ENCODE measurements around the gene GTF2E1.
A peak's percentile ranks its signal among the peaks of the same experiment; 100 is the strongest.
"Not testable (repeated sequence)": the region's sequence is repeated elsewhere in the genome, so short reads cannot be mapped to it uniquely, and the experiment has no call there.

GTF2E1 gene

GRCh38 chr3:120742198-120742848 lies at the start of gene GTF2E1, which contains the start of gene RABL3:
Gene GTF2E1 (plus strand): TSS chr3:120742744. CDS start chr3:120750553, 7,809 bp downstream.
Gene RABL3 (minus strand): TSS chr3:120742516. CDS start chr3:120742507, 9 bp downstream.
- peaks cover 4% of the 10 kb centered on the region for H3K36me3 ChIP-seq (ENCODE audit: insufficient read depth, low read length)
- H3K79me2 ChIP-seq (ENCODE audit: control insufficient read depth, insufficient read depth, low read length, unreplicated experiment): peaks cover 42% of the 10 kb centered on the region
- no peaks in the 10 kb centered on the region for H3K27me3 ChIP-seq (ENCODE audit: insufficient read depth, low read length)
- H2AFZ ChIP-seq (ENCODE audit: low read length, unreplicated experiment): peak within 1 kb of the TSS; percentile 91
- peak within 1 kb of the TSS; percentile 90 for H3K27ac ChIP-seq (ENCODE audit: low read depth, low read length)
- peak within 1 kb of the TSS; percentile 94 for H3K4me3 ChIP-seq (ENCODE audit: low read depth, low read length)
- peaks cover 5% of the 10 kb centered on the region for H3K4me1 ChIP-seq (ENCODE audit: control insufficient read depth, insufficient read depth, low read length, unreplicated experiment)

DNA sequence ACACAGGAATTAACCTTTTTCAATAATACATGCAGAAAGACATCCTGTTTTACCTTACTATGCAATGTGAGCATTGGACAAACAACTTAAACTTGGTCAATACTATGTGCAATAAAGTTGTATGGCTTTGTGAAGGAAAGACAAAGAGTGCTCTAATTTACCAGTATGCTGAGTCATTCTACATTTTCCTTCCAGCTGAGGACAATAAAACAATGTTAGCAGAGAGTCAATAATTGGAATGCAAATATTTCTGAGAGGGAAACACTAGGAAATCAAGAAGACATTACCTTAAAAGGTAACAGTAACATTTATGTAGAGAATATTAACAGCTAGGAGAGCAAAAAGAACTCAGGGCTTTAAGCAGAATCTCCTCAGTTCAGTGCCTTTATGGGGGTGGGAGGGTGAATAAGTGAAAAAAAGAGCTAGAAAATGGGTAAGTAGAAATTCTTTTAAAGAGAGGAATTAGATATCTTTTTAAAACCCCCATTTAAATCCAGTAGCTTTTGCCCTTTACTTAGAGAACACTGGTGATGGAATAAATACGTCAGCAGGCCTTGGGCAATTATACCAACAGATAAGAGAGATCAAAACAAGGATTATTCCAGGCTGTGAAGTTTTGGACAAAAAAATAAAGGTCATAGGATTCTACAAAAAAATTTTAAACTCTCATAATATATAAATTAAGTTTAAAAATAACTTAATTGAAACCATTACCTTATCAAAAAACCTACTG lies 48.9 kb upstream of the GTF2E1 start:
- H3K4me3 ChIP-seq (ENCODE audit: low read depth, low read length): no peak overlapping the region
- 0 out of 2 replicates have a peak, but pooled peaks cover 2% of the 10 kb centered on the region for H3K36me3 ChIP-seq (ENCODE audit: insufficient read depth, low read length)
- H3K27me3 ChIP-seq (ENCODE audit: insufficient read depth, low read length): no peaks in the 10 kb centered on the region
- H3K4me1 ChIP-seq (ENCODE audit: control insufficient read depth, insufficient read depth, low read length, unreplicated experiment): peaks cover 8% of the 10 kb centered on the region
- H3K27ac ChIP-seq (ENCODE audit: low read depth, low read length): peak overlapping the region; percentile 23; the same call in 1 of the 2 replicates
- peak overlapping the region; percentile 3 for H2AFZ ChIP-seq (ENCODE audit: low read length, unreplicated experiment)
- H3K79me2 ChIP-seq (ENCODE audit: control insufficient read depth, insufficient read depth, low read length, unreplicated experiment): no peaks in the 10 kb centered on the region

DNA sequence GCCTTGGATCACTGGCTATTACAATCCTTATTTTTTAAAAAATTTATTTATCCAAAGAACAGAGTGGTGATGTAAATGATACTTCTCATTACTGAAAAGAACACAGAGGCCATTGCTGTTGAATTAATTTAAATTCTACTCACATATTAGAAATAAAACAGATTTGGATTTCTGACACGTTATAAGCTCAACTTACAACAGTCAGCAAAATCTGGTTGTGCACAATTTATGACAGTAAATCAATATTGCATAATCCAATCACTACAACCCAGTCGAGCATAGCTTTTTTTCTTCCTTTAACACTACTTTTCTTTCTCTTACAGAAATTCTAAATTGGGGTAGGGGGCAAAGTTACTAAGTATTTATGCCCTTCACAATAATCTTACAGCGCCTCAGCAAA lies 43.2 kb upstream of the GTF2E1 start:
- H3K27me3 ChIP-seq (ENCODE audit: insufficient read depth, low read length): no peaks in the 10 kb centered on the region
- H2AFZ ChIP-seq (ENCODE audit: low read length, unreplicated experiment): no peak overlapping the region
- no peaks in the 10 kb centered on the region for H3K4me1 ChIP-seq (ENCODE audit: control insufficient read depth, insufficient read depth, low read length, unreplicated experiment)
- peaks cover 19% of the 10 kb centered on the region for H3K36me3 ChIP-seq (ENCODE audit: insufficient read depth, low read length)
- H3K79me2 ChIP-seq (ENCODE audit: control insufficient read depth, insufficient read depth, low read length, unreplicated experiment): no peaks in the 10 kb centered on the region
- H3K4me3 ChIP-seq (ENCODE audit: low read depth, low read length): no peak overlapping the region
- no peak overlapping the region for H3K27ac ChIP-seq (ENCODE audit: low read depth, low read length)

GRCh38 chr3:120705884-120706582 lies 36.5 kb upstream of the GTF2E1 start:
- peaks cover 25% of the 10 kb centered on the region for H3K36me3 ChIP-seq (ENCODE audit: insufficient read depth, low read length)

GRCh38 chr3:120706950-120707349 lies 35.6 kb upstream of the GTF2E1 start:
- H3K27ac ChIP-seq (ENCODE audit: low read depth, low read length): no peak overlapping the region
- H3K79me2 ChIP-seq (ENCODE audit: control insufficient read depth, insufficient read depth, low read length, unreplicated experiment): no peaks in the 10 kb centered on the region
- H3K36me3 ChIP-seq (ENCODE audit: insufficient read depth, low read length): peaks cover 22% of the 10 kb centered on the region
- H2AFZ ChIP-seq (ENCODE audit: low read length, unreplicated experiment): no peak overlapping the region
- no peaks in the 10 kb centered on the region for H3K27me3 ChIP-seq (ENCODE audit: insufficient read depth, low read length)
- no peak overlapping the region for H3K4me3 ChIP-seq (ENCODE audit: low read depth, low read length)
- no peaks in the 10 kb centered on the region for H3K4me1 ChIP-seq (ENCODE audit: control insufficient read depth, insufficient read depth, low read length, unreplicated experiment)

More at GRCh38 chr3:120705884-120706582, 36.5 kb upstream of the GTF2E1 start:
- H3K27me3 ChIP-seq (ENCODE audit: insufficient read depth, low read length): no peaks in the 10 kb centered on the region
- H3K79me2 ChIP-seq (ENCODE audit: control insufficient read depth, insufficient read depth, low read length, unreplicated experiment): no peaks in the 10 kb centered on the region
- no peaks in the 10 kb centered on the region for H3K4me1 ChIP-seq (ENCODE audit: control insufficient read depth, insufficient read depth, low read length, unreplicated experiment)
- no peak overlapping the region for H3K27ac ChIP-seq (ENCODE audit: low read depth, low read length)
- H2AFZ ChIP-seq (ENCODE audit: low read length, unreplicated experiment): no peak overlapping the region
- no peak overlapping the region for H3K4me3 ChIP-seq (ENCODE audit: low read depth, low read length)

DNA sequence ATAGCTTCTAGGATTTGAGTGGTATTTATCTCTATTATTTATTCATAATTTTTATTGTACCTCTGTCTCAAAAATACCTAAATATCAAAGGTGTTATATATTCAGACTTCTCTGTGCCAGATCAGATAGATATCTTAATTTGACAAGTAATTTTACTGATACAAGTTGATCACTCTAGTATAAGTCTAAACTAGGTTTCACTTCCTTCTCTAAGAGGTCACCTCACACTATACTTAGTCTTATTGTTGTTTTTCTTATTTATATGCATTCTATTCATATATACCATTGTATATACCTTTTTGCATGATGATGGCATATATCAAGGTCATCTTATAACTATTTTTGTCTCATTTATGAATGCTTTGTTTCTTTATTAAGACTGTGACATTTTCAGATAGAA lies 34.1 kb upstream of the GTF2E1 start:
- Histone ChIP-seq H3K79me2 (ENCODE audit: control insufficient read depth, insufficient read depth, low read length, unreplicated experiment) (no peaks in the 10 kb centered on the region), H3K27ac (ENCODE audit: low read depth, low read length) (no peak overlapping the region), H3K4me3 (ENCODE audit: low read depth, low read length) (no peak overlapping the region), H3K4me1 (ENCODE audit: control insufficient read depth, insufficient read depth, low read length, unreplicated experiment) (no peaks in the 10 kb centered on the region), H2AFZ (ENCODE audit: low read length, unreplicated experiment) (no peak overlapping the region), H3K36me3 (ENCODE audit: insufficient read depth, low read length) (peaks cover 15% of the 10 kb centered on the region), H3K27me3 (ENCODE audit: insufficient read depth, low read length) (no peaks in the 10 kb centered on the region)

DNA sequence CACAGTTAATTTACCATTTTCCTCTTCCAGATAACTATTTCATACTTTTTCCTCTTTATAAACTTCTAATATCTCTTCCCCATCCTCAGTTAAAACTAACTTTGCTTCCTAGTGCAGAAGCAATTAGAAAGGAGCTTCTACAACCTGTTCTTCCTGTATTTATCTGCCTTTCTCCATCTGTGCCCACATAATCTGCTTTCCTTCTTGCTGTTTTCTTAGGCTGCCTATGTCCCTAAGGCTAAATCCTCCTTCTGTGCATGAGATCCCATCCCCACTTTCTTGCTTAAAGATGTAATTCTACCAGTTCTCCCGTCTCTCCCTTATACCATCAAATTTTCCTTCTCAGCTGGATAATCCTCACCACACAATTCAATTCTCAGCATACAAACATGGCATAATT lies 32.2 kb upstream of the GTF2E1 start:
- no peaks in the 10 kb centered on the region for H3K27me3 ChIP-seq (ENCODE audit: insufficient read depth, low read length)
- H3K4me3 ChIP-seq (ENCODE audit: low read depth, low read length): no peak overlapping the region
- H3K4me1 ChIP-seq (ENCODE audit: control insufficient read depth, insufficient read depth, low read length, unreplicated experiment): no peaks in the 10 kb centered on the region
- H3K79me2 ChIP-seq (ENCODE audit: control insufficient read depth, insufficient read depth, low read length, unreplicated experiment): no peaks in the 10 kb centered on the region
- no peak overlapping the region for H3K27ac ChIP-seq (ENCODE audit: low read depth, low read length)
- peaks cover 5% of the 10 kb centered on the region for H3K36me3 ChIP-seq (ENCODE audit: insufficient read depth, low read length)
- H2AFZ ChIP-seq (ENCODE audit: low read length, unreplicated experiment): no peak overlapping the region

GRCh38 chr3:120713262-120713661 lies 29.3 kb upstream of the GTF2E1 start:
- H3K27ac ChIP-seq (ENCODE audit: low read depth, low read length): no peak overlapping the region
- no peaks in the 10 kb centered on the region for H3K4me1 ChIP-seq (ENCODE audit: control insufficient read depth, insufficient read depth, low read length, unreplicated experiment)
- H2AFZ ChIP-seq (ENCODE audit: low read length, unreplicated experiment): no peak overlapping the region
- no peaks in the 10 kb centered on the region for H3K79me2 ChIP-seq (ENCODE audit: control insufficient read depth, insufficient read depth, low read length, unreplicated experiment)
- H3K36me3 ChIP-seq (ENCODE audit: insufficient read depth, low read length): peaks cover 5% of the 10 kb centered on the region
- H3K27me3 ChIP-seq (ENCODE audit: insufficient read depth, low read length): no peaks in the 10 kb centered on the region
- H3K4me3 ChIP-seq (ENCODE audit: low read depth, low read length): no peak overlapping the region

GRCh38 chr3:120719167-120719834 lies 23.2 kb upstream of the GTF2E1 start:
- H3K27ac ChIP-seq (ENCODE audit: low read depth, low read length): not testable (repeated sequence)

GRCh38 chr3:120726791-120727190 lies 15.8 kb upstream of the GTF2E1 start:
- H3K4me1 ChIP-seq (ENCODE audit: control insufficient read depth, insufficient read depth, low read length, unreplicated experiment): peaks cover 6% of the 10 kb centered on the region
- no peak overlapping the region for H2AFZ ChIP-seq (ENCODE audit: low read length, unreplicated experiment)
- H3K27ac ChIP-seq (ENCODE audit: low read depth, low read length): no peak overlapping the region
- H3K4me3 ChIP-seq (ENCODE audit: low read depth, low read length): no peak overlapping the region
- H3K36me3 ChIP-seq (ENCODE audit: insufficient read depth, low read length): no peaks in the 10 kb centered on the region
- H3K27me3 ChIP-seq (ENCODE audit: insufficient read depth, low read length): no peaks in the 10 kb centered on the region
- no peaks in the 10 kb centered on the region for H3K79me2 ChIP-seq (ENCODE audit: control insufficient read depth, insufficient read depth, low read length, unreplicated experiment)

More at GRCh38 chr3:120719167-120719834, 23.2 kb upstream of the GTF2E1 start:
- not testable (repeated sequence) for H3K79me2 ChIP-seq (ENCODE audit: control insufficient read depth, insufficient read depth, low read length, unreplicated experiment); H3K27me3 ChIP-seq (ENCODE audit: insufficient read depth, low read length); H3K4me1 ChIP-seq (ENCODE audit: control insufficient read depth, insufficient read depth, low read length, unreplicated experiment); H2AFZ ChIP-seq (ENCODE audit: low read length, unreplicated experiment); H3K4me3 ChIP-seq (ENCODE audit: low read depth, low read length); H3K36me3 ChIP-seq (ENCODE audit: insufficient read depth, low read length)

Data from ACC112 (cell line).